Activated CD4-positive, alpha-beta T cell treated with anti-CD3 and anti-CD28 coated beads, Interleukin-2, amount 10 ng/mL, durations not matched to agents 7 days and 5 days (primary cell): ENCODE measurements around the gene PIK3R3. TPM values are rescaled to one million over a fixed set of nuclear protein-coding genes. Genes with fewer than 3 reads are reported as not detected.

ENCODE experiments used
- CTCF ChIA-PET: fragments of 350-600 bp; sonication (Branson Sonifier 250); formaldehyde crosslinking; loops from one replicate; lab custom pipeline; 2021; ENCODE audit warnings: antibody characterized with exemption; lab: Charles Lee
- POLR2A ChIA-PET: fragments of 350-600 bp; sonication (Branson Sonifier 250); formaldehyde crosslinking; loops from one replicate; lab custom pipeline; 2021; ENCODE audit warnings: antibody characterized with exemption; lab: Charles Lee
- DNase-seq: peaks from one replicate; pipeline ENCODE4 v3.0.0-alpha.2; 2020
- H3K27ac Mint-ChIP-seq: one replicate; pipeline ENCODE4 v1.8.0; 2021; ENCODE audit warnings: mild to moderate bottlenecking, moderate library complexity, mixed read lengths
- H3K27me3 Mint-ChIP-seq: one replicate; pipeline ENCODE4 v1.8.0; 2021; ENCODE audit warnings: mixed read lengths
- H3K36me3 Mint-ChIP-seq: one replicate; pipeline ENCODE4 v1.8.0; 2021; ENCODE audit warnings: low read depth, mixed read lengths
- H3K4me1 Mint-ChIP-seq: one replicate; pipeline ENCODE4 v1.8.0; 2021; ENCODE audit warnings: mixed read lengths
- H3K4me3 Mint-ChIP-seq: one replicate; pipeline ENCODE4 v1.8.0; 2021; ENCODE audit warnings: mild to moderate bottlenecking, moderate library complexity, mixed read lengths
- H3K9me3 Mint-ChIP-seq: one replicate; pipeline ENCODE4 v1.8.0; 2021; ENCODE audit warnings: mixed read lengths
- total RNA-seq, 2 experiments: library from RNA; stranded (reverse); gene quantifications; one replicate each; pipeline ENCODE4 v1.2.3, GENCODE V29; 2021

Gene PIK3R3
- total RNA-seq, 2 experiments from 2014 or later, result 3.5 to 3.9 TPM

- DNase-seq, result no peak
- peaks cover 2% of the 10 kb centered on the region for H3K27me3 Mint-ChIP-seq
- no peaks in the 10 kb centered on the region for H3K36me3 Mint-ChIP-seq
- ChIA-PET CTCF (interaction anchor here (0.5 to 1.1 kb wide), 3 partner anchors 125 to 330 kb away, joined by 3 to 4 read pairs (median 3); no protein-coding TSS in a partner anchor), POLR2A (no interaction called here)
- H3K9me3 Mint-ChIP-seq, result no peaks in the 10 kb centered on the region
- H3K27ac Mint-ChIP-seq, result no peak overlapping the region
- H3K4me3 Mint-ChIP-seq, result no peak overlapping the region
- H3K4me1 Mint-ChIP-seq, result peaks cover 6% of the 10 kb centered on the region
Measured at GRCh38 chr1:46041551-46041950, 90.9 kb downstream of the PIK3R3 start.

GRCh38 chr1:46039571-46040052 is 92.8 kb downstream of the PIK3R3 start:
- no peaks in the 10 kb centered on the region for H3K36me3 Mint-ChIP-seq
- no peaks in the 10 kb centered on the region for H3K9me3 Mint-ChIP-seq
- H3K4me3 Mint-ChIP-seq, result no peak overlapping the region
- ChIA-PET CTCF (interaction anchor here (1.9 kb wide), 1 partner anchor 184 kb away, joined by 7 read pairs; no protein-coding TSS in a partner anchor), POLR2A (interaction anchor here (0.6 kb wide), 1 partner anchor 26 kb away, joined by 3 read pairs; no protein-coding TSS in a partner anchor)
- no peak overlapping the region for H3K27ac Mint-ChIP-seq
- peaks cover 6% of the 10 kb centered on the region for H3K4me1 Mint-ChIP-seq
- H3K27me3 Mint-ChIP-seq, result no peaks in the 10 kb centered on the region
- DNase-seq, result no peak

- Mint-ChIP-seq H3K36me3 (no peaks in the 10 kb centered on the region), H3K4me1 (no peaks in the 10 kb centered on the region)
- POLR2A ChIA-PET, result no interaction called here
Measured at GRCh38 chr1:46036894-46037839, 95.3 kb downstream of the PIK3R3 start.

GRCh38 chr1:46034601-46035516 is 97.6 kb downstream of the PIK3R3 start:
- H3K9me3 Mint-ChIP-seq, result no peaks in the 10 kb centered on the region
- no peak overlapping the region for H3K27ac Mint-ChIP-seq
- no peaks in the 10 kb centered on the region for H3K27me3 Mint-ChIP-seq
- no peak for DNase-seq
- ChIA-PET CTCF (interaction anchor here (0.6 to 5.0 kb wide), 5 partner anchors 132 to 952 kb away, joined by 3 to 19 read pairs (median 3); no protein-coding TSS in a partner anchor), POLR2A (no interaction called here)
- H3K4me1 Mint-ChIP-seq, result no peaks in the 10 kb centered on the region
- no peak overlapping the region for H3K4me3 Mint-ChIP-seq
- no peaks in the 10 kb centered on the region for H3K36me3 Mint-ChIP-seq

More at GRCh38 chr1:46036894-46037839, 95.3 kb downstream of the PIK3R3 start:
- Mint-ChIP-seq H3K27me3 (no peaks in the 10 kb centered on the region), H3K4me3 (no peak overlapping the region), H3K27ac (no peak overlapping the region), H3K9me3 (no peaks in the 10 kb centered on the region)
- DNase-seq, result peak; percentile 86
- CTCF ChIA-PET, result interaction anchor here (1.0 to 5.0 kb wide), 6 partner anchors 12 to 187 kb away, joined by 3 to 19 read pairs (median 4); partner anchors contain the start of gene P3R3URF

GRCh38 chr1:46030876-46031660 is 101.4 kb downstream of the PIK3R3 start:
- CTCF ChIA-PET, result interaction anchor here (2.1 kb wide), 1 partner anchor 12 kb away, joined by 5 read pairs; no protein-coding TSS in a partner anchor

GRCh38 chr1:46030074-46030870 is 102.2 kb downstream of the PIK3R3 start:
- no peaks in the 10 kb centered on the region for H3K36me3 Mint-ChIP-seq
- H3K4me1 Mint-ChIP-seq, result no peaks in the 10 kb centered on the region
- POLR2A ChIA-PET, result no interaction called here
- H3K9me3 Mint-ChIP-seq, result no peaks in the 10 kb centered on the region
- H3K27ac Mint-ChIP-seq, result no peak overlapping the region
- H3K27me3 Mint-ChIP-seq, result no peaks in the 10 kb centered on the region
- H3K4me3 Mint-ChIP-seq, result no peak overlapping the region
- CTCF ChIA-PET, result interaction anchor here (2.1 kb wide), 1 partner anchor 11 kb away, joined by 5 read pairs; no protein-coding TSS in a partner anchor
- no peak for DNase-seq

More at GRCh38 chr1:46030876-46031660, 101.4 kb downstream of the PIK3R3 start:
- Mint-ChIP-seq H3K27ac (no peak overlapping the region), H3K36me3 (no peaks in the 10 kb centered on the region), H3K4me3 (no peak overlapping the region), H3K4me1 (no peaks in the 10 kb centered on the region), H3K9me3 (no peaks in the 10 kb centered on the region), H3K27me3 (no peaks in the 10 kb centered on the region)
- DNase-seq, result no peak
- POLR2A ChIA-PET, result no interaction called here

- Mint-ChIP-seq H3K27me3 (no peaks in the 10 kb centered on the region), H3K36me3 (peaks cover 9% of the 10 kb centered on the region), H3K4me3 (no peak overlapping the region), H3K27ac (no peak overlapping the region), H3K4me1 (no peaks in the 10 kb centered on the region), H3K9me3 (no peaks in the 10 kb centered on the region)
- ChIA-PET CTCF (interaction anchor here (1.4 kb wide), 1 partner anchor 196 kb away, joined by 3 read pairs; no protein-coding TSS in a partner anchor), POLR2A (no interaction called here)
- no peak for DNase-seq
Measured at GRCh38 chr1:46027788-46028573, 104.4 kb downstream of the PIK3R3 start.

GRCh38 chr1:46026531-46026930 is 105.9 kb downstream of the PIK3R3 start:
- POLR2A ChIA-PET, result no interaction called here
- Mint-ChIP-seq H3K9me3 (no peaks in the 10 kb centered on the region), H3K27ac (peak overlapping the region; percentile 3), H3K4me1 (no peaks in the 10 kb centered on the region), H3K36me3 (peaks cover 9% of the 10 kb centered on the region), H3K27me3 (no peaks in the 10 kb centered on the region), H3K4me3 (no peak overlapping the region)
- no peak for DNase-seq
- CTCF ChIA-PET, result no interaction called here

- DNase-seq, result no peak
- ChIA-PET CTCF (no interaction called here), POLR2A (no interaction called here)
- Mint-ChIP-seq H3K27me3 (no peaks in the 10 kb centered on the region), H3K4me1 (no peaks in the 10 kb centered on the region), H3K9me3 (no peaks in the 10 kb centered on the region), H3K4me3 (no peak overlapping the region), H3K36me3 (peaks cover 9% of the 10 kb centered on the region), H3K27ac (no peak overlapping the region)
Measured at GRCh38 chr1:46021046-46021996, 111.1 kb downstream of the PIK3R3 start.

- DNase-seq, result no peak
- H3K36me3 Mint-ChIP-seq, result peaks cover 9% of the 10 kb centered on the region
- H3K9me3 Mint-ChIP-seq, result no peaks in the 10 kb centered on the region
- H3K27me3 Mint-ChIP-seq, result no peaks in the 10 kb centered on the region
- ChIA-PET CTCF (no interaction called here), POLR2A (no interaction called here)
- no peaks in the 10 kb centered on the region for H3K4me1 Mint-ChIP-seq
- H3K27ac Mint-ChIP-seq, result no peak overlapping the region
- H3K4me3 Mint-ChIP-seq, result no peak overlapping the region
Measured at GRCh38 chr1:46020010-46020409, 112.4 kb downstream of the PIK3R3 start.
